Hematopoietic multipotent progenitor cell treated with erythropoietin and hydrocortisone succinate and interleukin-3 and kit ligand, for 6 days (in vitro differentiated cells): ENCODE data around the gene SPCS3.
A peak's percentile ranks its signal among the peaks of the same experiment; 100 is the strongest.
"Not testable (repeated sequence)": the region's sequence is repeated elsewhere in the genome, so short reads cannot be mapped to it uniquely, and the experiment has no call there.

Experiments
- DNase-seq: peaks from one replicate; pipeline ENCODE4 v3.0.0-alpha.2; 2015

SPCS3 gene

DNA sequence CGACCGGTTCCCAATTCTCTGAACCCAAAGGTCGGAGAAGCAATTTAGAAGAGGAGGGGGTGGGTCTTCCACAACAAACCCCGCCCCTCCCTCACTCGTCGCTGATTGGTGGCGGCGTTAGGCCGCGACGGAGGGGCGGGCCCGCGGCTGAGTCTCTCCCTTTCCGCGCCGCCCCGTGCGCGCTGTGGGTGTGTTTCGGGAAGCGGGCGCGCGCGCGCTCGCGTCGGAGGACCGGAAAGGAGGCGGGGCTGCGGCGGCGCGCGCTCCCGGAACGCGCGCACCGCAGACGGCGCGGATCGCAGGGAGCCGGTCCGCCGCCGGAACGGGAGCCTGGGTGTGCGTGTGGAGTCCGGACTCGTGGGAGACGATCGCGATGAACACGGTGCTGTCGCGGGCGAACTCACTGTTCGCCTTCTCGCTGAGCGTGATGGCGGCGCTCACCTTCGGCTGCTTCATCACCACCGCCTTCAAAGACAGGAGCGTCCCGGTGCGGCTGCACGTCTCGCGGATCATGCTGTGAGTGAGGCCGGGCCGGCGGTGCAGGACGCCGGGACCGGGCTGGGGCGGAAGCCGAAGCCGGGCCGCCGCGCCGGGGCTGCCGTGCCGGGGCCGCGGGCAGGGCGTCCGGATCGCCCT, at the start of gene SPCS3:
Gene SPCS3, plus strand, starts transcription at position 263 of the 636 bp plus-strand sequence. Its CDS starts 111 bp downstream, at position 374.
- peak; percentile 98 for DNase-seq

DNA sequence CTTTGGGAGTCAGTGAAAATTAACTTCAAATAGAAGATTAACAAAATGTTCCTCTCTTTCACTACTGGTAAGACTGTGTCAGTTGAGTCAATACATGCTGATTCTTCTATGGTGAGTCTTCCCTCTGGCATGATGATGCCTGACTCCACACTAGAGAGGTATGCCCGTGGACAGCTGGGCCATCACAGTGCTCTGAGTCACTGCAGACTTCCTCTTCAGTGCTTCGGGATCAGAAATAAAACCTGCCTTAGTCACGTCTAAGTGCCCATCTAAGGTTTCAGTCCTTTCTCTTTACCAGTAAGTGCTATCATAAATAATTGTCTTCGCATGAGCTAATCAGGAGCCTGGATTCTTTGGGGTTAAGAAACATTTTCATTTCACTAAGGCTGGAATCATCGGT, 49.1 kb upstream of the SPCS3 start:
- no peak for DNase-seq

DNA sequence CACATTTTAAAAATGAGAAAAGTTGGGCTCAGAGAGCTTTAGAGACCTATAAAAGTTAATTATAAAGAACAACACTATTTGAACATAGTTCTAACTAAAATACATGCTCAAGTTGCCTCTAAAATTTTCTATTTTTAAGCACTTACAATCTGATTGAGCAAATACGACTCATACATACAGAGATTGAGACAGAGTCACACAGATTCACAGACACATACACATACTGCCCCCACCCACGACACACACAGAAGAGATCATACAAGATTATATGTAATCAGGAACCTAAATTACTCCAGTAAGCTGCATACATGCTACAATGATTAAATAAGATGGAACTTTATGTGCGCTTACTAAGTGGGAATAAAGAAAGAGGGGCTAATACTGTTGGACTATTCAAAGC, 48.0 kb upstream of the SPCS3 start:
- no peak for DNase-seq

DNA sequence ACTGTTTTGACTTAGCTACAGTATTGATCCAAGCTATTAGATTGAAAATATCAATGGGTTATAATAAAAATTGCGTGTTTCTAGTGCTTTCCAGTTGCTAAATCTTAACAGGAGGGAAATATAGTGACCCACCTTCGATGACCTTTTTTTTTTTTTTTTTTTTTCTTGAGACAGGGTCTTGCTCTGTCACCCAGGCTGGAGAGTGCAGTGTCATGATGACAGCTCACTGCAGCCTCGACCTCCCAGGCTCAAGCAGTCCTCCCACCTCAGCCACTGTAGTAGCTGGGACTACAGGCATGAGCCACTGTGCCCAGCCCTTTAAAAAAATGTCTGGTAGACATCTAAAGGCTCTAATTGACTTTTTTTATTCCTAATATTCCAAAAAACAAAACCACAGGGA, 47.0 kb upstream of the SPCS3 start:
- no peak for DNase-seq

DNA sequence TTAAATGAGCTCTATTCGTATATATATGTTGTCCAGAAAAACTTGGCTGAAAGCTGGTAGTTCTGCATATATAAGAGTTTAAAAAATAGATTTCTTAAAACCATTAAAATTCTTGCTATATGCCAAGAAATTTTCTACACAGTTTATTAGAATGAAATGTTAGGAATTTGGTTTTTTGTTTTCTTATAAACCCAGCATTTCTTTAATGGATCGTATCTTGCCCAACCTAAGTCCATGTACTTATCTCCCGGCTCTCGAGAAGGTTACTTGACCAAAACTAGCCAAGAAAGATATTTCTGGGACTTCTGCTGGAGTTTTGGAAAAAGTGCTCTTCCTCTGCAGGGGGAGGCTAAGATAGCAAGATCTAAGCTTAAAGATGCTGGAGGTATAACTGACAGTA, 46.0 kb upstream of the SPCS3 start:
- no peak for DNase-seq

DNA sequence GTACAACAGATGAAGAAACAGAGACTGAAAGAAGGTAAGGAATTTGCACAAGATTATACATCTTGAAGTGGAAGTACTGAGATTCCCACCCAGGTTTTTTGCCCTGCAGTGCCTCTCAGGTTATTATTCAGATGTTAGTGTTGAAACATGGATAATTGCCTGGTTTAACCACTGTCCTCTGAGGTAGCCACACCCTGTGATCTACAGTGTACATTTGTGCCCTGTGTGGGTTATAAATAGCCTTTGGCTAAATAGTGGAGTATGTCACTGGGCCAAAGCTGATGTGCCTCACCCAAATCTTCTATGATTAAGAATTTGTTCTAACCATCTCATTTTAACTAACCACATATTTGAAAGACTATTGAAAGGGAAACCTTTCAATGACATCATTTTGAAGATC, 45.3 kb upstream of the SPCS3 start:
- DNase-seq, result no peak

DNA sequence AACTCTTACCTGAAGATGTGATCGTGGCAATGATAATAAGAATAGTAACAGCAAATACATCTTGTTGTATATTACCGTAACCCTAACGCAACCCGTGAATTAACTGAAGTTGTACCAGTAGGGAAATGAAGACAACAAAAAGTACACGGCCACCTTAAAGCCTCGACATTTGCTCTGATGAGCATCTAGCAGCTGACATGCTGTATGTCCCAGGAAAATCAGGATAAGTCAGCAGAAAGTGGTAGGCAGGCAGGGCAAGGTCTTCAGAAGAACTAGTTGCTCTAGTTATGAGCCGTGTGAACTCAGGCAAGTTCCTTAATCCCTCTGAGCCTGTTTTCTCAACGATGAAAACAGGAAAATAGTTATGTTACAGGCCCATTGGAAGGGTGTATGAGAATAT, 43.1 kb upstream of the SPCS3 start:
- DNase-seq, result no peak

DNA sequence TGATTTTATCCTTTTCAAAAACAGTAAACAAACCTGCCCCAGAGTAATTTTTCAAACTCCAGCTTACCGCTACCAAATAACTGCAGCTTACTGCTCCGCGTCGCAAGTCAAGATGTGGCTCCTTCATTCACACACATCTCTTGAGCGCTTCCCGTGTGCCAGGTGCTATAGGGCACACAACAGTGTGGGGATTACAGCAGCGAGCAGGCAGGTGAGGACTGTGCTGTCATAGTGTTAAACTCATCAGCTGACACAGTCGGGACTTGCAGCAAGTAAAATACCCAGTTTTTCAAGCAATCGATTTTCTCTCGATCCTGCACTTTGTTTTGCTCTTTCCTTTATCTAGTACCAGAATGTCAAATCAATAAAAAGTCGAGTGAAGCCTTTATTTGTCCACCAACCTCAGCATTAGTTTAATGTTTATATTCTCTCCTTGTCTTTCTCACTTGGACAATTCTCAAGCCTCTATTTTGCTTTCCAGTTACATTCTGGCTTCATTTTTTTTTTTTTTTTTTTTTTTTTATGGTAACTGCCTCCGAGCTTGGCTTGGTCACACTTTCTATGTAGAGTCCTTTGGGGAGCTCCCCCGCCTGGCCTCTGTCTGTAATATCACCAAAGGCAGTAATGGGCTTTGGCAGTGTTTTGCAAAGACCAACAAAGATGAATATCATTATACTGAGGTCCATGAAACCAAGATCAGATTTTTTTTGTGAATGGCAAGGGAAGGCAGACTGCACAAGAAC, 42.4 kb upstream of the SPCS3 start:
- DNase-seq, result peak; percentile 65

DNA sequence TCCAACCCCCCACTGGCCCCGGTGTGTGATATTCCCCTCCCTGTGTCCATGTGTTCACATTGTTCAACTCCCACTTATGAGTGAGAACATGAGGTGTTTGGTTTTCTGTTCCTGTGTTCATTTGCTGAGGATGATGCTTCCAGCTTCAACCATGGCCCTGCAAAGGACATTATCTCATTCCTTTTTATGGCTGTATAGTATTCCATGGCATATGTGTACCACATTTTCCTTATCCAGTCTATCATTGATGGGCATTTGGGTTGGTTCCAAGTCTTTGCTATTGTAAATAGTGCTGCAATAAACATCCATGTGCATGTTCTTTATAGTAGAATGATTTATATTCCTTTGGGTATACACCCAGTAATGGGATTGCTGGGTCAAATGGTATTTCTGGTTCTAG, 40.2 kb upstream of the SPCS3 start:
- DNase-seq, result not testable (repeated sequence)

DNA sequence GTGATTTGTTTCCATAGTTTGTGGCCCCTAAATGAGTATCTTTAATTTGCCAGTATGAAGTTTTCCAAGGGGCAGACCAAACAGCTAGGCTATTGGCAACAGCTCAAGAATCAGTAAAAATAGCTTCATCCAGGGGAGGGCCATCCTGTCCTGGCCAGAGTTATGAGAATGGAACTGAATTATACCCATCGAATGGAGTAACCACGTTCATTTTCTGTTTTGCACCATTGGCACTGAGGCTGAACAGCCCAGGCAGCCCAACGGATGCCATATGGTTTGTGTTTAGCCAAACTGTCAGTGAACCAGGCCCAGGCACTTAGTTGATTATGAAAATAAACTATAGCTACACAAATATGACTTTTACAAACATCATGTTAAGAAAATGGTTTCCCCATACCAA, 33.0 kb upstream of the SPCS3 start:
- no peak for DNase-seq

DNA sequence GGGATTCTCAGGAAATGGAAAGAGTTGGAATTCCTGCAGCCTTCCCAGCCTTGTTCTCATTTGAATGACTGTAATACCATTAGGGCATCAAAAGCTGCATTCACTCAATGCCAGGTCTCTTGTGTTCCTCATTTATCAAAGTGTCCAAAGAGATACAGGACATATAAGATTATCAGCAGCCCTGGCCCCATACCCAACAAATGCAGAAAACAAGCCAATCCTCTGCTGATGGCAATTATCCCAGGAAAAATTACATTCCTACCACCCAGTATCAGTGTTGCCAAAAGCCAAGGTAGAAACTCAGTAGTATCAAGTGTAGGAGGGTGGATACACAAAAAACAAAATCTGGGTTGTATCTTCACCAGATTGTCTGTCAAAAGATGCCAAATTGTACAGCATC, 32.2 kb upstream of the SPCS3 start:
- DNase-seq, result no peak

DNA sequence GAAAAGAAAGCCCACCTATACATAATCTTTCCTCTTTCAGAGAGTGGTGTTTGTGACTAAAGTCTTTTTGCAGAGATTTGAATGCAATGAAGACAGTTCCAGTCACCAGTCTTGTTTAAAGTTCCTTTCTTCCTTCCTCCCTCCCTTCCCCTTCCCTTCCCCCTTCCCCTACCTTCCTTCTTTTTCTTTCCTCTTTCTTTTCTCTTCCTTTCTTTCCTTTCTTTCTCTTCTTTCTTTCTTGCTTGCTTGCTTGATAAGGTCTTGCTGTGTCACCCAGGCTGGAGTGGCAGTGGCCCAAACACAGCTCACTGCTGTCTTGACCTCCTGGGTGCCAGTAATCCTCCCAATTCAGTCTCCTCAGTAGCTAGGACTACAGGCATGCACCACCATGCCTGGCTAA, 31.7 kb upstream of the SPCS3 start:
- no peak for DNase-seq

DNA sequence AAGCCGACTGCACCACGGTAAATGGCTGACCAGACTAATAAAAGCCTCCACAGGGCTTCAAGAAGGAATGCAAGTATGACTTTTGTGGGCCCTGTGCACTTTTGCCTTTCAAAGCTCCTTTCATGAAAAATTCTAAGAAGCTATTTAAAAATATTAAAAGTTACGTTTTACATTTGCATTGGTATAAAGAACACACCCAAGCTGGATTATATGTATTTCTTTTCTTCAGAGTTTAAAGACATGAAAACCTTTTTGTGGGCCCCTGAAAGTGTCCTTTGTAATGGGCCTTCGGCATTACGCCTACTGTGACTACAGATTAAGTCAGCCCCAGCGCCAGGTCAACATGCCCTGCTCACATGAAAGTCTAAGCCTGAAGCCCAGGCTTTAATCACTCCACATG, 30.2 kb upstream of the SPCS3 start:
- DNase-seq, result no peak

DNA sequence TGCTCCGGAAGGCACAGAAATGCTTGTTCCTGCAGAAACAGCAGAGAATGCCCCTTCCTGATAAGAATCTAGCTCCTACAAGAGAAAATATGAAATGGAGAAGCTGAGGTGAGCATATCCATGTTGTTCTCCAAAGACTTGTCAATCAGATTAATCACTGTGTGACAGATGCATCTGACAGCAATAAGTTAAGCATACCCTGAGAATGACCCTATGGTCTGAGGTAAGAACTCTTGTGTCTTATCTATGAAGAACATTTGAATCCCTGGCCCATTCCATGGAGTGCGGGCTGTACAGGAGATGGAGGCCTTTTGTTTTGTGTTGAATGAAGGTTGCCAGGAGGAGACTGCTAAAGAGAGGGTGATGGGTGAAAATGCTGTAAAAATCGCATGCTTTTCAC, 29.2 kb upstream of the SPCS3 start:
- DNase-seq, result no peak

DNA sequence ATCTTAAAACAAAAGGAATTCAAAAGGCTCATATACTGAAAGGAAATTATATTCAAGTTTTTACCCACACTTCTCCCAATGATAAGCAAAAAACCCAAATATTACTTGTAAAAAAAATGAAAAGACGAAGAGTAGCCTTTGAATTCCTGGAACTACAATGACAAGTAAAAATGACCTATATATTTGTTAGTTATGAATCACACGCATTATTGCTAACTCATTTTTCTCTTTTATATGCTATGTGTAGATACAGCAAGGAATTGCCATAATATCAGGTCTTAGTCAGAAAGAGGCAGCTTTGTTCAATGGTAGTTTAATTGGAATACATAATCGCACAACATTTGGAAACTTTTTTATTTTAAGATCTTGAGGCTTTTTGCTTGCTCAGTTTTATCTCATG, 28.0 kb upstream of the SPCS3 start:
- no peak for DNase-seq

DNA sequence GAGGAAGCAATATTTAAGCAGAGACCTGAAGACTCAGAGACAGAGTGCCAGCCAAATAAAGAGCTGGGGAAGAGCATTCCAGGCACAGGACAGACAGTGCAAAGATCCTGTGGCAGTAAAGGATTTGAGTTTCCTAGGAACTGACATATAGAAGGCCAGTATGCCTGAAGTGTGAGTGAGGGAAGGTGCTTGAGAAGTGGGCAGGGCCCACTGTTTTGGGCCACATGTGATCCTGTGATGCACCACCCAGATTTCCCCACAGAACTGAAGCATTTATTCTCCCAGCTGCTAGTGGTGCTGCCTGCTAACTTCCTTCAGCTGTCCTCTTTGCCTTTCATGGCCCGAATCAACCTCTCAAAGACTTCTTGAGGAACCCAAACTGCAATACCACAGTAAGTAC, 26.8 kb upstream of the SPCS3 start:
- DNase-seq, result no peak

DNA sequence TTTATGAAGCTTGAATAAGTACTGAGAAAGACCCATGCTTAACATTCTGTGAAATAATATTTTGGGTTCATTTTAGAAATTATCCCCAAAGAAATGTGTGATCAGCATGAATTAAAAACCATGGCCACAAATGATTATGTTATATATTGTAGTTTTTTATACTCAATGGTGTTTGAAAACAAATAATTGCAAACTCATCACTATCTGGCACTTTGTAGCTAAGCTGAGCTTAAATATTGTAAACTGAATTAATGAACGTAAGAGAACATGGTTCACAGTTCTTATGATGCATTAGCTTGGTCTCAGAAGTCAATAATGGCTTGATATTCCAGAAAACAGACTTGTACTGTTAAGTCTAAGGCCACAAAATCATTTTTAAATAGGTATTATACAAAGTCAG, 26.1 kb upstream of the SPCS3 start:
- DNase-seq, result no peak

DNA sequence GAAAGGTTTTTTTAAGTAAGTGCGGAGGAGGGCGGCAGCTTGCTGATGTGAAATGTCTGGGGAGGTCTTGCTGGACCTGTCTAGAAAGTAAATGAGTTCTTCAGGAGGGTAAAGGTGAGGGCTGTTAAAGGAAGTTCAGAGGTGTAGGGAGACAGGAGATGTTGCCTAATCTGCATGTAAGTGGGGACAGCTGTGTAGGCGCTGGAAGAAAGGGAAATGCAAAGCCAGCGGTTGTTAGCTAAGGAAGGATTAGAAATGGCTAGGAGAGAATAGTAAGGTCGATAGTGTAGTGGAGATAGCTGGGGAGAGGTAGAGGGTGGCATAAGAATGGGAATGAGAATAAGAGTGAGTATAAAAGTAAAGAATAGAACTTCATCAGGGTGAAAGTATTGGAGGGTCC, 23.9 kb upstream of the SPCS3 start:
- DNase-seq, result not testable (repeated sequence)

DNA sequence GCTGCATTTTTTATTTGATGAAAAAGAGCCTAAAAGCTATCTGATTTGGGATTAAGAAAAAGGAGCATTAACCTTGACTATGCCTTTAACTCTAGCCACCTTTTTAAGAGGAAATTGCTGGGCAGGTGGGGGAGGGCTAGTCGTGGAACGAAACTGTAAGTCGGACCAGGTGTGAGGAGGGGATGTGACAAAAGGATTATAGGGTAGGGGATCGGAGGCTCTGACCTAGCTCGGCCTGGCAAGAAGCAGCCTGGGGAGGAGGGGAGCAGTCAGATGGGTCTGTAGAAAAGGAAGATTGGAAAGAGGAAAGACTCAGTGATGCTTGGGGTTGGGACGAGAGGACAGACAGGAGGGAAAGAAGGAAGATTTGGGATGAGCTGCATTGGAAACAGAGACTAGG, 21.1 kb upstream of the SPCS3 start:
- no peak for DNase-seq

DNA sequence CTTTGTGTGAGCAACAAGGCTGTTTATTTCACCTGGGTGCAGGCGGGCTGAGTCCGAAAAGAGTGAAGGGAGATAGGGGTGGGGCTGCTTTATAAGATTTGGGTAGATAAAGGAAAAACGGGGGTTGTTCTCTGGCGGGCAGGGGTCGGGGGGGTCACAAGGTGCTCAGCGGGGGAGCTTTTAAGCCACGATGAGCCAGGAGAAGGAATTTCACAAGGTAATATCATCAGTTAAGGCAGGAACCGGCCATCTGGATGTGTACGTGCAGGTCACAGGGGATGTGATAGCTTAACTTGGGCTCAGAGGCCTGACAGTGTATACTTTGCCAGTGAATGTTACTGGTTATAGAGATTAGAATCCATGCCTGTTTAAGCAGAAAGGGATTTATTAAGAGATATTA, 19.7 kb upstream of the SPCS3 start:
- no peak for DNase-seq

DNA sequence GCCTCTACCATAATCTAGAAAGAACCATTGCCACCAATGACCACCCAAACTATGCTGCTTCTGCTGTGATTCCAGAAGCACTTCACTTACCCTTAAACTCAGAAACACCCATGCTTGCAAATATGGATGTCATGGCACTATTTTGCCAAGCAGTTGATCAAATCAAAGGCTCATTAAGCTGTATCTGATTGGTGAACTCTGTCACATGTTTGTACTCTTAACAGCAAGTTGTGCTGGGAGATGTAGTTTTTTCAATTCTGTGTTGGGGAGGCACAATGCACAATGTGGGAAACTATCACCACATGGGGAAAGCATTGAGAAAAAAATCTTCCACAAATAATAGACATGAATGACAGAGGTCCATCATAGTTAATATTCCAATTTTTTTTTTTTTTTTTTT, 19.2 kb upstream of the SPCS3 start:
- DNase-seq, result no peak

DNA sequence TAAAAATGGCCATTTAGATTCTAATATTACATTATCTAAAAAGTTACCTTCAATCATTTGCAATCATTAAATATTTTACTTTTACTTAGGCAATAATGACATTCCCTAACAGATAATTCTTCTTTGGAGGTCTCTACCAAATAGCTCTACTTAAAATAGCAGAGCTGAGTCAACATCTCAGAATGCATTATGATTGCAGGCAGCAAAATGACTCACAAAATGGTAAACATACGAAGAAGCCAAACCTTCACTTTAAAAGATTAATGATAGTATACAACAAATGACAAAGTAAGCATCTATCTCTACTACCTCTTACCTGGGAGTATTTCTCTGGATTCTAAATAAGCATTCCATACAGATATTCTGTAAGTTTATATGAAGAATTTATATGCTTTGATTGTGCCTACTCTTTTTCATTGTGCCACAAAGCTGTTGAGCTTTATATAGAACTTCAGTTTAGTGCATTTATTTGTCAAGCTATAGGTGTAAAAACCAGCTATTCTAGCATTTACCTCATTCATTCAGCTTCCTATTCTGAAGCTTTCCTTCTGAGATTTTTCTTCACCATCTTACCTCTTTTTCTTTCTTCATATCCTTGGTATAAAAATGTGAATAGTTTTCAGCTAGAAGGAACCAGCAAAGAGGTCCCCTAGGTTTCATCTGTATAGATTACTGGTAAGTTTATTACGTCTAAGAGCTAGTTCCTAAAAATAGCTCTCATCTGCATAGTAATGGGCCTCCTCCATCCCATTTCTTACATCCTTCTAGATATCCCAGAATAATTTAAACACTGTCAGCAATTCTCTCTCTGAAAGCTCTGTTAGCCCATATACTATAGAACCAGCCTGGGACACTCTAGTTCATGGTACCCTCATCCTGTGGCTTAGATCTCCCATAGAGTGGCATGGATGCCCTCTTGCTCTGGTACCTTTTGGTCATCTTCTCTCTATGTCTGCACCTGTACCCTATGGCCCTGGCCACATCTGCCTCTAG, 17.2 kb upstream of the SPCS3 start:
- DNase-seq, result no peak

DNA sequence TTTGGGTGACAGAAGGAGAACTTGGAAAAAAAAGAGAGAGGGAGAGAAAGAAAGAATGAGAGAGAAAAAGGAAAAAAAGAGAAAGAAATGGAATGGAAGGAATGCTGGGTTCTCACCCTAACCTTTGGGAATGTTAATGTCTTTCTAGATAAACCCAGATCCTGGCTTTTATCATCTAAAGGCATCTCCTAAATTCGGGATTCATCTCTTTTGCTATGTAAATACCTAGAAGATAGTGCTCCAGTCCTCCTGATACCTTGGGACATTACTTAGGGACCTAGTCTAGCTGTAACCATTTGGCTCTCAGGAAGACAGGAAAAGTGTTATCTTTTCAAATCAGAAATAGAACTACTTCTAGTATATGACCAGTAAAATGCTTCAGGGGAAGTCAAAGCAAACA, 15.8 kb upstream of the SPCS3 start:
- no peak for DNase-seq
